GM18909 (cell line): Measurements from ENCODE around the gene KCNJ3.

ENCODE experiments used
- ATAC-seq: cut with Tn5 transposase; IDR thresholded peaks from one replicate; pipeline ENCODE4 v1.9.1; 2021; ENCODE audit warnings: mild to moderate bottlenecking; ENCODE audit not compliant: unreplicated experiment, poor library complexity

The KCNJ3 gene

GRCh38 chr2:154706660-154707059, 8.2 kb downstream of the KCNJ3 start:
- no peak for ATAC-seq

- no peak for ATAC-seq
These were observed 9.6 kb downstream of the KCNJ3 start for GRCh38 chr2:154707994-154708575.

DNA sequence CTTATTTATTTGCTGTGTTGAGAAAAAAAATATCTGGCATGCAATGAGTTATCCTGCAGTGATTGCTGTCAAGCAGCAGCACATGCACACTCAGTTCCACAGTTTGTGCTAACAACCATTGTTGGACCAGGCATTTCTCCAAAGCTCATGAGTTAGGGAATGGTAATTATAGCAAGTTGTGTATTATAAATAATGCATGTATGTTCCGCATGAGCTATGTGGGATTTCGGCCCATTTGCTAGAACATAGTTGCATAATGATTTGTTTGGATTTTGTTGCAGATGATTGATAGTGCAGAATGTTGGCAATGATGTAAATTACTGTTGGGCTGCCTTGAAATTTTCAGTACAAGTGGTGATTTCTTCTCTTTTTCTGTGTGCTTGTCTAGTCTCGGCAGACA, 10.7 kb downstream of the KCNJ3 start:
- ATAC-seq, result no peak

- ATAC-seq, result no peak
These were observed 11.6 kb downstream of the KCNJ3 start for GRCh38 chr2:154710078-154710477.

- no peak for ATAC-seq
These were observed 12.2 kb downstream of the KCNJ3 start for GRCh38 chr2:154710685-154711084.

GRCh38 chr2:154713675-154714074, 15.2 kb downstream of the KCNJ3 start:
- no peak for ATAC-seq

DNA sequence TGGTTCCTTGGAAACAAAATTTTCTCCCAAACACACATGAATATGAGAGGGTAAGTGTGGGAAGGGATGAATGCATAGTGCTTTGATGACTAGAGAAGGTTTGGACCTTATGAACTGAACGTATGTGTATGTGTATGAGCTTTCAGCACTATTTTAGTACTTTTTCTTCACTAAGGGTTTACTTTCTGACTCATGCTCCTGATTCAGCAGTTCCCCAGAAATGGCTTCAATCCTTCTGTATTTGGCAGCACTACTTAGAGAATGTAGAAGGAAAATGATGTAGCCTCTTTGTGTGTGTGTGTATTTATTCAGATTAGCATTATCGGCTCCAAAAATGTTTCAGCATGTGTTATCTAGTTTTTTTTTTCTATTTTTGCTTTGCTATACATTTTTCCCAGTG, 22.2 kb downstream of the KCNJ3 start:
- ATAC-seq, result no peak

GRCh38 chr2:154724194-154724797, 25.8 kb downstream of the KCNJ3 start:
- ATAC-seq, result no peak

DNA sequence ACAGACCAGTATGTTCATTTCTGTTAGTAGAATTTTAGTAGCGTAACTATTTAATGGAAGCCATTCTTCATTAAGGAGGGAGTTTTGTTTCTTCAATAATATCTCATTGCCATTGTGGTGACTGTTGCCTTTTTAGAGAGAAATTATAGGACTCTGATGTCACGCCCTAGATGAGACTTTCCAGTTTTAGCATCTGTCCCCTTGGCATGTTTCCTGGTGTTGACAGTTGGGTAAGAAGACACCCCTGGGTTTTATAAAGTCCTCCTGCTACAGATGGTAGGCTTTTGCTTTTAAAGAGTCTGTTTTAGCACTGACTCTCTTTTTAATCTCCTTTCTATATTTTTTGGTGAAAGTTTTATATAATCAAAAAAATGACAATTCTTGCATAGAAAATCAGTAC, 41.9 kb downstream of the KCNJ3 start:
- ATAC-seq, result no peak

- no peak for ATAC-seq
These were observed 60.4 kb downstream of the KCNJ3 start for GRCh38 chr2:154758871-154759270.

DNA sequence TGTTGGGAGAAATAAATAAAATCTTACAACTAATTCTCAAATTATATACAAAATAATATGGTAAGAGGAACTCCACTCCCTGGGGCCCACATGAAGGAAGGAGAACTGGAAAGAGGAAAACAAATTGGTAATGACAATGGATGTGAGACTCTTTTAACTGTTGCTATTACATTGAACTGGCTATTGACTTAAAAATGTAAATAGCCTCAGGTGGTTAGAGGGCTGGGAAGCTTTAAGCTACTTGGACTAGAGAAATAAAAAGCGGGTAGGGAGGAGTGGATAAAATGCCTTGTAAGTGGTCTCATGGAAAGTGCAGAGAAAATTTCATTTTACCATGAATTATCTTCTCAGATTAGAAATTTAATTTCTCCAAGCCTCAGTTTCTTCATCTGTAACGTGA, 64.1 kb downstream of the KCNJ3 start:
- no peak for ATAC-seq

- no peak for ATAC-seq
These were observed 73.3 kb downstream of the KCNJ3 start for GRCh38 chr2:154771664-154772284.

DNA sequence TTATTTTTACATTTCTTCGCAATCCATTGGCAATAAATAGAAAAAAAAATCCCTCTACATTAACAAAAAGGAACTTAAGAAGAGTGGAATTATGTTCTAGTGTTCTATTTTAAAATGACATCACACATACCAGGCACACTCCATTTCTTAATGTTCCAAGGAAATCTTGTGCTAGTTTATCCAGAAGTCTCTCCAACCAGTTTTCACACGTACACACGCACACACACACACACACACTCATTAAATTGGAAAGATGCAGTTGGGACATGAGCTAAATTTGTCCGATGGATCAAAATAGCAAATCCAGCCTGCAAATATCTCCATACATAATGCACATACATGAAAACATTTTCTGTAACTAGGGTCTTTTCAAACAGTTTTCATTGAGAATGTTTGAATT, 78.3 kb downstream of the KCNJ3 start:
- ATAC-seq, result no peak

- ATAC-seq, result no peak
These were observed 95.9 kb downstream of the KCNJ3 start for GRCh38 chr2:154794406-154794805.

GRCh38 chr2:154795651-154796050, 97.2 kb downstream of the KCNJ3 start:
- no peak for ATAC-seq

DNA sequence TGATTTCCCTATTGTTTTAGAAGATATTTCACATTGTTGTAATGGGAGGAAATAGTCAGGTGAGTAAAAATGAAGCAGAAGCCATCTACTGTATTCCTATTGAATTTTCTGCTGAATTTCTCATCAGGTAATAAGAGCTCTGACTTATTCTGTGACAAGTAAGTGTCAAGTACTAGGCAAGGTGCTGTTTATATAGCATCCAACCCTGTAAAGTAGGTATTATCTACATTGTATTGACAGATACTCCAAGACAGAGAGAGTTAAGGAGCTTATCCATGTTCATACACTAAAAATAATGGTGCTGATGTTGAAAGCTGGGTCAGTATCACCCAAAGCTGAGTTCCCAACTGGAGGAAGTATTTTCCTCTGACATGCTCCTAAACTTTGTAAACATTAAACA, 106.0 kb downstream of the KCNJ3 start:
- no peak for ATAC-seq

- ATAC-seq, result no peak
These were observed 115.1 kb downstream of the KCNJ3 start for GRCh38 chr2:154813636-154814035.

- no peak for ATAC-seq
These were observed 116.4 kb downstream of the KCNJ3 start for GRCh38 chr2:154814856-154815255.

- ATAC-seq, result no peak
These were observed 126.9 kb downstream of the KCNJ3 start for GRCh38 chr2:154825358-154825757.

GRCh38 chr2:154826827-154827226, 128.3 kb downstream of the KCNJ3 start:
- no peak for ATAC-seq

DNA sequence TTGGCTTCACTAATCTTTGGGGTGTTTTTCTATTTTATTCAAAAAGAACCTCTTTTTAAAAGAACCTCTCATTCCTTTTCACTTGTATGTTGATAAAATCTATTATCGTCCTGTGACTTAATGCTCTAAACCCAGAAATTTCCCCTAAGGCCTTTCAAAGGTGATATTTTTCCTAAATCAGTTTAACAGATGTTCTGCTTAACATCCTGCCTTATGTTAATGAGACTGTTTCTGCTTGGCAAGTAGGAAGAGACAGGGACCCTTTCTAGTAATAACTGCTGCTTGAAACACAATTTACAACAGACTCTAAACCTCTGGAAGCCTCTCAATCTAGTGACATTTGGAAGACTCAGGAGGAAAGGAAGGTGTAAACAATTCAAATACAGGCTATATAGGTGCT, 128.8 kb downstream of the KCNJ3 start:
- ATAC-seq, result no peak

GRCh38 chr2:154832711-154833110, 134.2 kb downstream of the KCNJ3 start:
- ATAC-seq, result no peak
